Urinary bladder (tissue), 4 donors: Measurements from ENCODE around the gene DSC2. TPM values are rescaled to one million over a fixed set of nuclear protein-coding genes. Genes with fewer than 3 reads are reported as not detected.

ENCODE experiments used
- DNase-seq: peaks from one replicate; pipeline ENCODE4 v3.0.0-alpha.2; 2015; ENCODE audit errors: extremely low spot score
- H3K27ac ChIP-seq: one replicate; pipeline ENCODE4 v1.5.1; 2013; ENCODE audit warnings: low read depth, mild to moderate bottlenecking, moderate library complexity
- H3K36me3 ChIP-seq: one replicate; pipeline ENCODE4 v1.6.1; 2013; ENCODE audit warnings: mild to moderate bottlenecking, moderate library complexity; ENCODE audit not compliant: insufficient read depth
- H3K4me1 ChIP-seq: one replicate; pipeline ENCODE4 v1.6.1; 2013; ENCODE audit warnings: mild to moderate bottlenecking, moderate library complexity; ENCODE audit not compliant: insufficient read depth
- H3K4me3 ChIP-seq: one replicate; pipeline ENCODE4 v1.5.1; 2013; ENCODE audit warnings: low read depth, low read length
- WGBS: extraction: QIAGEN DNeasy Blood & Tissue Kit; methylation state at CpG from one replicate; pipeline ENCODE4 v1.1.7; 2013; 5-methylcytosine and 5-hydroxymethylcytosine counted together
- polyA plus RNA-seq: library from polyadenylated mRNA; stranded (reverse); fragments of 200-250 nt; gene quantifications from one replicate; pipeline ENCODE4 v1.2.3, GENCODE V29; 2013
- total RNA-seq: library from RNA; depleted of rRNA; stranded (reverse); fragments of >200 nt; gene quantifications from one replicate; pipeline ENCODE4 v1.2.3, GENCODE V29; 2014
- donor health status: healthy with polysubstance abuse.
- donor health status: healthy.

The DSC2 gene
- total and polyA plus RNA-seq, 2 donors: 1.6 to 7.1 TPM

DNA sequence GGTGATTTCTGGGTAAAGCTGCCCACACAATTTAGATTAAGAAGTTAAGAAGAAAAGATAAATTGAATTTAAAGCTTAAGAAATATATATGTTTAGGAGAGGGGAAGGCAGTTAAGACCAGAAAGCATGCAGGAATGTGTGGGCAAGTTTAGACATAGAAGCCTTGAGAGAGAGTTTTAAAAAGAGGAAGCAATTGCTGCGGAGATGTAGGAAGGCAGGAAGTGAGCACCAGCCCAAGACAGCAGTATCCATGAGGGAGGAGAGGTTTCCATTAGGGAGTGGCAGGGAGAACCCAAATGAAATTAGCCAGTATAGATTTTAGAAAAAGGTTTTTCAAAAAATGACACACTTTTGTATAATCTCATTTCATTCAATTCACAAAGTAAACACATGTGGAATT lies 24.3 kb downstream of the DSC2 start:
- no peak for DNase-seq
- no peaks in the 10 kb centered on the region for H3K36me3 ChIP-seq
- 73% methylated on average over 1 of the region's 1 CpG for WGBS
- no peak overlapping the region for H3K27ac ChIP-seq
- H3K4me1 ChIP-seq: no peaks in the 10 kb centered on the region
- H3K4me3 ChIP-seq: no peak overlapping the region

- 82% methylated on average over 4 of the region's 4 CpGs for WGBS
- H3K27ac ChIP-seq: no peak overlapping the region
- H3K4me1 ChIP-seq: no peaks in the 10 kb centered on the region
- no peak for DNase-seq
- no peaks in the 10 kb centered on the region for H3K36me3 ChIP-seq
- H3K4me3 ChIP-seq: no peak overlapping the region
Observed at GRCh38 chr18:31072175-31072574, 30.0 kb downstream of the DSC2 start.

- no peak overlapping the region for H3K27ac ChIP-seq
- no peaks in the 10 kb centered on the region for H3K4me1 ChIP-seq
- WGBS: 30% methylated on average over 3 of the region's 3 CpGs
- DNase-seq: no peak
- H3K4me3 ChIP-seq: no peak overlapping the region
- no peaks in the 10 kb centered on the region for H3K36me3 ChIP-seq
Observed at GRCh38 chr18:31070206-31070605, 32.0 kb downstream of the DSC2 start.

DNA sequence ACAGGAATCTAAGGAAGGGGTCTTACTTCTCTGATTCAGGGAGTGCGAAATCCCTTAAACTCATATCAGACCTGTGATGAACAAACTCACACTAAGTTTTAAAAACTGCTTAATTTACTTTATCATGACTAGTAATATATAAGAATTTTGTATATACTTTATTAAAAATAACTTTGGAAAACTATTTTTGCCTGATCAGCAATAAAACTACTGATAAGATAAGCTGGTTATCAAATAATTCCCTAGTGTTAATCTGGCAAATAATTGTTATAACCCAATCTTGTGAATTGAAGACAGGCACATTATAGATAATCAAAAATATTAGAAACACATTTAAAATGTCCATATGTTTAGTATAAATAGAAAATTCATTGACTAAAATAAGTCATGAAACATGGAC lies 36.0 kb downstream of the DSC2 start:
- WGBS: 92% methylated on average over 1 of the region's 1 CpG

GRCh38 chr18:31065036-31065773 lies 37.0 kb downstream of the DSC2 start:
- H3K27ac ChIP-seq: no peak overlapping the region
- no peaks in the 10 kb centered on the region for H3K36me3 ChIP-seq
- H3K4me3 ChIP-seq: no peak overlapping the region
- 76% methylated on average over 6 of the region's 6 CpGs for WGBS
- no peak for DNase-seq
- no peaks in the 10 kb centered on the region for H3K4me1 ChIP-seq

More for the DNA sequence above, 36.0 kb downstream of the DSC2 start:
- Histone ChIP-seq H3K27ac (no peak overlapping the region), H3K36me3 (no peaks in the 10 kb centered on the region), H3K4me3 (no peak overlapping the region), H3K4me1 (no peaks in the 10 kb centered on the region)
- no peak for DNase-seq

DNA sequence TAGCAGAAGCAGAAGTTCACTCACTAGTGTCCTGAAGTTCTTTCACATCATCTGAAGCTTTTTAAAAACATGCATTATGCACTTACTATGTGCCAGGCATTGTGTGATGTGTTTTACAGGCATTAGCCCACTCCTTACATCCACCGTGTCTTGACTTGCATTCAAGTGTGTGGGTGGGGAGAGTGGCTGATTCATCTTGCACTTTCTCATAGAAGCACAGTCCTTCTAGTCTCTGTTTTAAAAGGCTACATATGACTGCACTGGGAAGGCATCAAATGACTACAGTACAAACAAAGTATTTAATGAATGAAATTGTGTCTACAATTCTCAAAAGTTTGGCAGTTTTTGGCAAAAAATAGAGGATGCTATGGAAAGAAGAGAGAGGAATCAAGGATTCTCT lies 38.1 kb downstream of the DSC2 start:
- no peak for DNase-seq
- no peaks in the 10 kb centered on the region for H3K4me1 ChIP-seq
- WGBS: 61% methylated on average over 1 of the region's 1 CpG
- no peaks in the 10 kb centered on the region for H3K36me3 ChIP-seq
- H3K4me3 ChIP-seq: no peak overlapping the region
- no peak overlapping the region for H3K27ac ChIP-seq

- no peak for DNase-seq
- no peak overlapping the region for H3K27ac ChIP-seq
- no peaks in the 10 kb centered on the region for H3K36me3 ChIP-seq
- 55% methylated on average over 4 of the region's 4 CpGs for WGBS
- H3K4me1 ChIP-seq: no peaks in the 10 kb centered on the region
- H3K4me3 ChIP-seq: no peak overlapping the region
Observed at GRCh38 chr18:31061945-31062344, 40.3 kb downstream of the DSC2 start.

DNA sequence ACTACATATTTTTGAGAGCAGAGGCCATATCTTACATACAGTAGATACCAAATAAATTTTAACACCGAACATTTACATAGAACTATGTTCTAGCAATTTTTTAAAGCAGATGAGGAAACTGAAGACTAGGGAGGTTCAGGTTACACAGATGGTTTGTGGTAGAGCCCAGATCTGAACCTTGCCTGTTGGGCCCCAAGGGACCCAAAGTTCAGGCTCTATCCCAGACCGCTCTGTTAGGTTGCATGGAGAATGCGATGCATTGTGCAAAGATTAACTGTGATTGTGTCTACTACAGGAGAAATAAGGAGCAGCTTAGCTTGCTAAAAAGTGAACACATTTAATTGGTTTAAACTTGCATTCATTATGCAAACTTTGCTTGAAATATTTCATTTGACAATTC lies 43.3 kb downstream of the DSC2 start:
- Histone ChIP-seq H3K4me3 (no peak overlapping the region), H3K4me1 (no peaks in the 10 kb centered on the region), H3K27ac (no peak overlapping the region), H3K36me3 (no peaks in the 10 kb centered on the region)
- DNase-seq: no peak
- 94% methylated on average over 3 of the region's 3 CpGs for WGBS

GRCh38 chr18:31057917-31058316 lies 44.3 kb downstream of the DSC2 start:
- H3K4me3 ChIP-seq: no peak overlapping the region
- no peaks in the 10 kb centered on the region for H3K4me1 ChIP-seq
- WGBS: 88% methylated on average over 4 of the region's 4 CpGs
- DNase-seq: no peak
- H3K27ac ChIP-seq: no peak overlapping the region
- no peaks in the 10 kb centered on the region for H3K36me3 ChIP-seq

GRCh38 chr18:31057051-31057450 lies 45.2 kb downstream of the DSC2 start:
- Histone ChIP-seq H3K4me1 (no peaks in the 10 kb centered on the region), H3K27ac (no peak overlapping the region), H3K36me3 (no peaks in the 10 kb centered on the region), H3K4me3 (no peak overlapping the region)
- DNase-seq: no peak
- WGBS: 21% methylated on average over 5 of the region's 5 CpGs

DNA sequence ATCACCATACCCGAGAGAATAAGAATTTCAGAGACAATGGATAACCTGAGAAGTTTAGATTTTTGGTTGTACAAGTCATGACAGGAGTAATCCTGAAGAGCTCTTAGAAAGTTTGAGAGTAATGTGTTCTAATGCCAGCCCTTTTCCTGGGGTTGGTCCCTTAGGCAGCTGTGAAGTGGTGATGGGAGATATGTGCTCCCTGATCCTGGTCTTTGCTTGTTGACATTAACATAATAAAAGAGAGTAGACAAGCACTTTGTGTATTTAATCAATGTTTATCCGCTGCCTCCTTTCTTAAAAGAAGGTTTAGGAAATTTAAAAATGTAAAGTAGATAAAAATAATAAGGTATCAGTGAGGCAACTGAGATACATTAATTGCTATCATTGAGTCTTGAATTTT lies 45.9 kb downstream of the DSC2 start:
- WGBS: 66% methylated on average over 2 of the region's 2 CpGs
- H3K4me1 ChIP-seq: no peaks in the 10 kb centered on the region
- H3K36me3 ChIP-seq: no peaks in the 10 kb centered on the region
- H3K4me3 ChIP-seq: no peak overlapping the region
- no peak for DNase-seq
- H3K27ac ChIP-seq: no peak overlapping the region

DNA sequence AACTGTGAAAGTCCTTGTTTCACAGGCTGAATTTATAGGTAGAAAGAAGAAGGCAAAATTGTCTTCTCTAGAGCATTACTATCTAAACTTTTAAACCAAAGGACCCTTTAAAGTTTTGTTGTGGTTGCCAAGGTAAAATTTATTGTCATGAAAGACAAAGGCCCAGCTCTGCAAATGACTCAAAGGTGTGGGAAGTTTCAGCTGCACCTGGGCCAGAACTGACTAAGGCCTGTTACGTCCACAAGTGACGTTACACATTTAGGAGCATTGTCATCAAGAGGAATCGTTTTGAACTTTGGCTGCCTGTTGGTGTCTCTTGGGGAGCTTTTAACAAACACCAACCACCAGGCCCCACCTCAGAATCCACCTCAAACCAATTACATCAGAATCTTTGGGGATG lies 51.6 kb downstream of the DSC2 start:
- H3K4me1 ChIP-seq: no peaks in the 10 kb centered on the region
- 84% methylated on average over 3 of the region's 3 CpGs for WGBS

DNA sequence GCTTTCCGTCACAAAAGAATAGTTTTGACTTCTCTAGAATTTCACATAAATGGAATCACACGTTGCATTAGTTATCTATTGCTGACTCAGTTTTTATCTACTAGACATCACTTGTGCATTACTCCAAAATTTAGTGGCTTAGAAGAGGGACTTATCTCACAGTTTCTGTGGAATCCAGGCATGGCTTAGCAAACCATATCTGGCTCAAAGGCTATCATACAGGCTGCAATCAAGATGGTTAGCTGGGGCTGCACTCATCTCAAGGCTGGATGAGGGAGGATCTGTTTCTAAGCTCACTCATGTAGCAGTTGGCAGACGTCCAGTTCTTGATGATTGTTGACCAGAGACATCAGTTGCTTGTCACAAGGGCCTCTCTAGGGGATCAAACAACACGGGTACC lies 53.0 kb downstream of the DSC2 start:
- no peak for DNase-seq
- 32% methylated on average over 4 of the region's 4 CpGs for WGBS
- no peak overlapping the region for H3K4me3 ChIP-seq

More for the DNA sequence above, 51.6 kb downstream of the DSC2 start:
- H3K4me3 ChIP-seq: no peak overlapping the region
- no peak overlapping the region for H3K27ac ChIP-seq
- no peaks in the 10 kb centered on the region for H3K36me3 ChIP-seq
- DNase-seq: no peak

GRCh38 chr18:31048216-31048615 lies 54.0 kb downstream of the DSC2 start:
- Histone ChIP-seq H3K4me1 (no peaks in the 10 kb centered on the region), H3K4me3 (no peak overlapping the region), H3K27ac (no peak overlapping the region), H3K36me3 (no peaks in the 10 kb centered on the region)
- no peak for DNase-seq
- 44% methylated on average over 2 of the region's 2 CpGs for WGBS

More for the DNA sequence above, 53.0 kb downstream of the DSC2 start:
- H3K27ac ChIP-seq: no peak overlapping the region
- H3K4me1 ChIP-seq: no peaks in the 10 kb centered on the region
- no peaks in the 10 kb centered on the region for H3K36me3 ChIP-seq

DNA sequence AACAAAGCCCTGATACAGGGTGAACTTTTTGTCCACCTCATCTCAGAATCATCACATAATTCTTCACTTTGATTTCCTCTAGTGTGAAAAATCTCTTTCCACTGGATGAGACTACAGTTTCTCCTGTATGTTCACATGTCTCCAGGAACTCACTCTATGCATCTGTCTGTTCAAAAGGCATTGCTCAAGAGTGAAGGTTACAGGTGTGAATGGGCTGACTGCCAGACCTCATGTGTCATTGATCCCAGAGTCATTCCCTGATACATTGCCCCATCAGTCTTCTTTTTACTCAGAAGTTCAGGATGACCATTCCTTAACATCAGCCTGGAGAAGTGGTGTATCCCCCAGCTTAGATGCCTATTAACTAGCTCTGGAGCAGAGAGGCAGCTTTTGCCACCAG lies 55.3 kb downstream of the DSC2 start:
- no peak overlapping the region for H3K4me3 ChIP-seq
- DNase-seq: no peak
- peaks cover 2% of the 10 kb centered on the region for H3K4me1 ChIP-seq
- H3K27ac ChIP-seq: no peak overlapping the region
- H3K36me3 ChIP-seq: no peaks in the 10 kb centered on the region
